MCF 10A (cell line): ENCODE data around the gene C1QTNF6. TPM values are rescaled to one million over a fixed set of nuclear protein-coding genes. Genes with fewer than 3 reads are reported as not detected.

Experiments
- BruUV-seq: library from RNA; stranded (reverse); fragments of 400-500 nt; replicated peaks from 2 replicates; lab custom pipeline; 2021; lab: Mats Ljungman, UMichigan
- CTCF ChIA-PET: fragments of 300-600 bp; sonication (Branson Sonifier 250); formaldehyde crosslinking; extraction: SDS; loops from one replicate; lab custom pipeline; 2021; ENCODE audit warnings: antibody characterized with exemption, inconsistent platforms; lab: Yijun Ruan, JAX
- POLR2A ChIA-PET: fragments of 300-600, 350-650 bp; sonication (Branson Sonifier 250); formaldehyde crosslinking; extraction: SDS; loops from one replicate; lab custom pipeline; 2020; ENCODE audit warnings: antibody characterized with exemption, inconsistent platforms; lab: Yijun Ruan, JAX
- DNase-seq: peaks from one replicate; pipeline ENCODE4 v3.0.0-alpha.2; 2018; ENCODE audit not compliant: unreplicated experiment
- H3K27ac Mint-ChIP-seq: one replicate; pipeline ENCODE4 v1.8.0; 2022; ENCODE audit warnings: mild to moderate bottlenecking, low read depth, mixed read lengths; ENCODE audit not compliant: unreplicated experiment
- H3K27me3 Mint-ChIP-seq: one replicate; pipeline ENCODE4 v1.8.0; 2022; ENCODE audit warnings: mixed read lengths; ENCODE audit not compliant: insufficient read depth, unreplicated experiment
- H3K36me3 Mint-ChIP-seq: one replicate; pipeline ENCODE4 v1.8.0; 2022; ENCODE audit warnings: mild to moderate bottlenecking, moderate library complexity, mixed read lengths; ENCODE audit not compliant: insufficient read depth, unreplicated experiment
- H3K4me1 Mint-ChIP-seq: one replicate; pipeline ENCODE4 v1.8.0; 2022; ENCODE audit warnings: mixed read lengths; ENCODE audit not compliant: insufficient read depth, unreplicated experiment
- H3K4me3 Mint-ChIP-seq: one replicate; pipeline ENCODE4 v1.8.0; 2022; ENCODE audit warnings: mild to moderate bottlenecking, moderate library complexity, mixed read lengths; ENCODE audit not compliant: unreplicated experiment
- H3K9me3 Mint-ChIP-seq: one replicate; pipeline ENCODE4 v1.8.0; 2022; ENCODE audit warnings: mixed read lengths; ENCODE audit not compliant: unreplicated experiment
- intact Hi-C: fragments of 100-400 bp; cut with micrococcal nuclease; formaldehyde crosslinking; loops from 2 replicates; pipeline ENCODE4 v1.14.1; 2022
- total RNA-seq: library from RNA; stranded (reverse); gene quantifications from 2 replicates; pipeline ENCODE4 v1.2.3, GENCODE V29; 2022
- TF ChIP-seq, protein P1 (sequence below): fragments of 200-600 bp; IDR thresholded peaks from one replicate; pipeline ENCODE4 v1.8.0; 2022; ENCODE audit warnings: antibody characterized with exemption, mild to moderate bottlenecking; ENCODE audit not compliant: unreplicated experiment

Gene C1QTNF6
- total RNA-seq, 1 experiment from 2014 or later = 6.6 TPM

DNA sequence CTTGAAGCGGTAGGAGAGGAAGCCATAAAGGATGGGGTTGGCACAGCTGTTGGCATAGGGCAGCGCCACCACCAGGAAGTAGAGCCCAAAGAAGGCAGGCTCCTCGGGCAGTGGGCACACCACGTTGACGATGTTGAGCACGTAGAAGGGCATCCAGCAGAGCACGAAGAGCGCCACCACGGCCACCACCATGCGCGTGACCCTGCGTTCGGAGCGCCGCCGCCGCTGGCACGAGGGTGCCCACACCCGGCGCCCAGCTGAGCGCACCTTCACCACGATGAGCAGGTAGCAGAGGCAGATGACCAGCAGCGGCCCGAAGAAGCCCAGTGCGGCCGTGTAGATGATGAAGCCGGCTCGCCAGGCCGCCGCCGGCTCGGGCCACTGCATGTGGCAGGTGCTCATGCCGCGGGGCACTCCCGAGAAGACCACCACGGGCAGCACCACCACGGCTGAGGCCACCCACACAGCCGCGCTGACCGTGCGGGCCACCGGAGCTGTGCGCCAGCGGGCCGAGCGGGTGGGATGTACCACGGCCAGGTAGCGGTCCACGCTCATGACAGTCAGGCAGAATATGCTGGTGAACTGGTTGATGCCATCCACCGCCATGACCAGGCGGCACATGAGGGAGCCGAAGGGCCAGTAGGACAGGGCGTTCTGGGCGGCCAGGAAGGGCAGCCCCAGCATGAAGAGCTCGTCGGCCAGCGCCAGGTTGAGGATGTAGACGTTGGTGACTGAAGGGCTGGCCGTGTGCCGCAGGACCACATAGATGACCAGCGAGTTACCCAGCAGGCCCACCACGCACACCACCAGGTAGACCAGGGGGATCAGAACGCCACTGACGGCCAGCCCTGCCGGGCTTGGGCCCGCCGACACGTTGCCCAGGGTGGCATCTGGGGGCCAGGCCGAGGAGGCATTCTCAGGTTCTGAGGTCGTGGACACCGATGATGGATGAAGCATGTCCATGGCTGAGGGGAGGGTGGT is 19.1 kb upstream of the C1QTNF6 start:
- no TSS peak for BruUV-seq
- Mint-ChIP-seq H3K27ac (no peak overlapping the region), H3K36me3 (no peaks in the 10 kb centered on the region), H3K9me3 (no peaks in the 10 kb centered on the region), H3K4me1 (peaks cover 3% of the 10 kb centered on the region), H3K4me3 (no peak overlapping the region), H3K27me3 (no peaks in the 10 kb centered on the region)
- ChIA-PET CTCF (interaction anchor here (0.6 to 0.9 kb wide), 3 partner anchors 14 to 336 kb away, joined by 3 to 4 read pairs (median 3); no protein-coding TSS in a partner anchor), POLR2A (no interaction called here)
- no peak for DNase-seq
- intact Hi-C loops = no loop called here
- TF ChIP-seq, protein P1, sequence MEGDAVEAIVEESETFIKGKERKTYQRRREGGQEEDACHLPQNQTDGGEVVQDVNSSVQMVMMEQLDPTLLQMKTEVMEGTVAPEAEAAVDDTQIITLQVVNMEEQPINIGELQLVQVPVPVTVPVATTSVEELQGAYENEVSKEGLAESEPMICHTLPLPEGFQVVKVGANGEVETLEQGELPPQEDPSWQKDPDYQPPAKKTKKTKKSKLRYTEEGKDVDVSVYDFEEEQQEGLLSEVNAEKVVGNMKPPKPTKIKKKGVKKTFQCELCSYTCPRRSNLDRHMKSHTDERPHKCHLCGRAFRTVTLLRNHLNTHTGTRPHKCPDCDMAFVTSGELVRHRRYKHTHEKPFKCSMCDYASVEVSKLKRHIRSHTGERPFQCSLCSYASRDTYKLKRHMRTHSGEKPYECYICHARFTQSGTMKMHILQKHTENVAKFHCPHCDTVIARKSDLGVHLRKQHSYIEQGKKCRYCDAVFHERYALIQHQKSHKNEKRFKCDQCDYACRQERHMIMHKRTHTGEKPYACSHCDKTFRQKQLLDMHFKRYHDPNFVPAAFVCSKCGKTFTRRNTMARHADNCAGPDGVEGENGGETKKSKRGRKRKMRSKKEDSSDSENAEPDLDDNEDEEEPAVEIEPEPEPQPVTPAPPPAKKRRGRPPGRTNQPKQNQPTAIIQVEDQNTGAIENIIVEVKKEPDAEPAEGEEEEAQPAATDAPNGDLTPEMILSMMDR = no peak

DNA sequence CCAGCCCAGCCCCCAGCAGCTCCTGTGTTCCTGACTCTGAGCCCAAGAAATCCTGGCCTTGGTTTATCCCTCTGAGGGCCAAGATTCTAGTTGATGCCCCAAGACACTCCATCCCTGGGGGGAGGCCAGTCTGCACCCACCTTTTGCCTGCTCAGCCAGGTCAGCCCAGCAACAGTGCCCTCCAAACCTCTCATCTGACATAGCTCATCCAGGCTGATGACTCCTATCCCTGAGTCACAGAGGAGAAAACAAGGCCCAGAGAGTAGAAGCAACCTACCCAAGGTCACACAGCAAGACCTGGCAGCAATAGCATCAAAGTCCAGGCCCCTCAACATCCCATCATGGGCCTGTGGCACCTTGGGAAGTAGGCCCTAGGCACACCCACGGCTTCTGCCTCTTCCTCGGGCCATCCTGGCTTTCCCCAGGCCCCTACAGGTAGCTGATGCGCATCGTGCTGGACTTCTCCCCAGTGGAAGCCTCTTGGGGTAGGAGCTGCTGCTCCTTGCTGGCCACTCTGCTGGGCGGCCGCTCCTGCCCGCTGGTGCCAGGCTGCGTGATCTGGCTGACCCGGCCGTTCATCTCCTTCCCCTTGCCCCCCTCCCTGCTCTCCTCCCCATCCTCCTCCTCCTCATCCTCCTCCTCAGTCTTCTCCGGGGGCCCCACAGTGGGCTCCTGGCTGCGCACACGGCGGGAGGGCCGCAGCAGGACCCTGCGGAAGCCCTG is 18.2 kb upstream of the C1QTNF6 start:
- TF ChIP-seq, protein P1 = no peak
- Mint-ChIP-seq H3K36me3 (no peaks in the 10 kb centered on the region), H3K4me1 (no peaks in the 10 kb centered on the region), H3K27ac (no peak overlapping the region), H3K4me3 (no peak overlapping the region), H3K9me3 (no peaks in the 10 kb centered on the region), H3K27me3 (no peaks in the 10 kb centered on the region)
- no peak for DNase-seq
- ChIA-PET CTCF (interaction anchor here (0.6 to 0.9 kb wide), 2 partner anchors 41 to 335 kb away, joined by 3 to 5 read pairs; no protein-coding TSS in a partner anchor), POLR2A (no interaction called here)
- intact Hi-C loops = no loop called here
- BruUV-seq = no TSS peak

DNA sequence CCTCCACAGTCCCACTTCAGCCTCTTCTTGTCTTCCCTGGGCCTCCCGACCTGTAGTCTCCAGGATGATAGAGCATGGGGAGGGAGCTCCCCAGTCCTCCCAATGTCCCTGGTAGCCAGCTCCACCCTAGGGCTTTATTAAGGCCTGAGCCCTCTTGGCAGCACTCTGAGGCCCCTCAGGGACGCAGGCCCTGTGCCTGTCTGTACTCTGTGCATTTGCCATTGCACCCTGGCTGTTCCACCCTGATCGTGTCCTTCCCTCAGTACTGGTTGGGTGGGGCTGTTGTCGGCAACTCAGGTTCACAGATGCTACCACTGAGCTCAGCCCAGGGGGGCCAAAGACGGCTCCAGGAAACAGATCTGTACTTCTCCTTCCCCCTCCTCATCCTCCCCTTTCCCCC is 17.0 kb upstream of the C1QTNF6 start:
- intact Hi-C loops = no loop called here
- no TSS peak for BruUV-seq
- Mint-ChIP-seq H3K27ac (no peak overlapping the region), H3K27me3 (no peaks in the 10 kb centered on the region), H3K4me1 (no peaks in the 10 kb centered on the region), H3K36me3 (no peaks in the 10 kb centered on the region), H3K4me3 (no peak overlapping the region), H3K9me3 (no peaks in the 10 kb centered on the region)
- ChIA-PET CTCF (interaction anchor here (0.6 to 0.8 kb wide), 2 partner anchors 40 to 58 kb away, joined by 3 read pairs; no protein-coding TSS in a partner anchor), POLR2A (no interaction called here)
- TF ChIP-seq, protein P1 = no peak
- DNase-seq = no peak
